HepG2 (cell line): ENCODE data around the gene UROD. TPM values are rescaled to one million over a fixed set of nuclear protein-coding genes. Genes with fewer than 3 reads are reported as not detected.
A peak's percentile ranks its signal among the peaks of the same experiment; 100 is the strongest.

Experiments
- CCDC6 ChIP-seq: sonication (generic); formaldehyde crosslinking; IDR thresholded peaks from 2 replicates; pipeline ENCODE4 v1.8.1; 2022; ENCODE audit warnings: mild to moderate bottlenecking, missing genetic modification reagents, moderate library complexity
- DPF2 ChIP-seq: sonication (generic); formaldehyde crosslinking; IDR thresholded peaks from 2 replicates; pipeline ENCODE4 v1.4.0; 2020; ENCODE audit warnings: mild to moderate bottlenecking, low read depth, missing genetic modification reagents, borderline replicate concordance
- GATAD2A ChIP-seq: IDR thresholded peaks from 2 replicates; pipeline ENCODE4 v1.6.1; 2016
- RBM22 ChIP-seq: fragments of 200-400 bp; formaldehyde crosslinking; optimal IDR thresholded peaks from 2 replicates; pipeline ENCODE3; 2017; ENCODE audit warnings: mild to moderate bottlenecking, low read length, moderate library complexity
- SAP130 ChIP-seq: IDR thresholded peaks from 2 replicates; pipeline ENCODE4 v1.6.1; 2016; ENCODE audit warnings: low read depth
- SIN3B ChIP-seq: fragments of 150-350 bp; IDR thresholded peaks from 2 replicates; pipeline ENCODE4 v1.6.1; 2014; ENCODE audit warnings: low read length
- YY1 ChIP-seq: IDR thresholded peaks from 2 replicates; pipeline ENCODE4 v1.6.1; 2011; ENCODE audit warnings: low read length, low read depth, moderate library complexity, mild to moderate bottlenecking; ENCODE audit not compliant: insufficient read depth, insufficient replicate concordance
- ZFP1 ChIP-seq: IDR thresholded peaks from 2 replicates; pipeline ENCODE4 v1.6.1; 2016
- ZFP90 ChIP-seq: sonication (generic); formaldehyde crosslinking; IDR thresholded peaks from 2 replicates; pipeline ENCODE4 v1.8.0; 2022; ENCODE audit warnings: missing genetic modification reagents, mild to moderate bottlenecking, inconsistent platforms, borderline replicate concordance
- ZNF567 ChIP-seq: sonication (generic); formaldehyde crosslinking; IDR thresholded peaks from 2 replicates; pipeline ENCODE4 v1.8.1; 2023; ENCODE audit warnings: mild to moderate bottlenecking, missing genetic modification reagents, borderline replicate concordance
- ZNF670 ChIP-seq: sonication (generic); formaldehyde crosslinking; IDR thresholded peaks from 2 replicates; pipeline ENCODE4 v1.8.0; 2022; ENCODE audit warnings: mild to moderate bottlenecking, missing genetic modification reagents, borderline replicate concordance
- polyA plus RNA-seq, 8 experiments: library from polyadenylated mRNA; depleted of rRNA in 3 of 8; stranded (reverse) in 7 of 8; unstranded in 1 of 8; fragments of >200 nt; fragmentation: Illumina TruSeq in 4 of 8; extraction: Trizol in 4 of 8; gene quantifications; 2 replicates each; pipeline versions ENCODE4 v1.2.1 to v1.2.3, GENCODE V29; 2011 to 2016; ENCODE audit warnings: low read depth in 4 of 8, missing spikeins in 1 of 8, mixed read lengths in 1 of 8; ENCODE audit not compliant: insufficient read depth in 1 of 8
- total RNA-seq, 5 experiments: library from RNA; depleted of rRNA; stranded (reverse); fragments of >200 nt; fragmentation: Illumina TruSeq; extraction: Trizol; gene quantifications; 2 replicates each; pipeline ENCODE4 v1.2.3, GENCODE V29; 2016; ENCODE audit warnings: low read depth in 1 of 5
- TF ChIP-seq, protein P1 (sequence below): sonication (generic); formaldehyde crosslinking; IDR thresholded peaks from 2 replicates; pipeline ENCODE4 v1.4.0; 2020; ENCODE audit warnings: missing genetic modification reagents
- TF ChIP-seq, protein P2 (sequence below): IDR thresholded peaks from 2 replicates; pipeline ENCODE4 v1.6.1; 2012; ENCODE audit warnings: low read length, improper control_type of control experiment
- TF ChIP-seq, protein P3 (sequence below): sonication (generic); formaldehyde crosslinking; IDR thresholded peaks from 2 replicates; pipeline ENCODE4 v1.5.0; 2020; ENCODE audit warnings: mild to moderate bottlenecking, missing genetic modification reagents, borderline replicate concordance
- TF ChIP-seq, protein P4 (sequence below): sonication (generic); formaldehyde crosslinking; conservative IDR thresholded peaks from 2 replicates; pipeline ENCODE4 v1.4.0; 2020; ENCODE audit warnings: mild to moderate bottlenecking, missing genetic modification reagents, moderate library complexity

The UROD gene
- total and polyA plus RNA-seq, 2 of the 13 experiments (the other 11 are each of a cell fraction or from before 2014, with no cell fraction given), result 162 to 171 TPM

DNA sequence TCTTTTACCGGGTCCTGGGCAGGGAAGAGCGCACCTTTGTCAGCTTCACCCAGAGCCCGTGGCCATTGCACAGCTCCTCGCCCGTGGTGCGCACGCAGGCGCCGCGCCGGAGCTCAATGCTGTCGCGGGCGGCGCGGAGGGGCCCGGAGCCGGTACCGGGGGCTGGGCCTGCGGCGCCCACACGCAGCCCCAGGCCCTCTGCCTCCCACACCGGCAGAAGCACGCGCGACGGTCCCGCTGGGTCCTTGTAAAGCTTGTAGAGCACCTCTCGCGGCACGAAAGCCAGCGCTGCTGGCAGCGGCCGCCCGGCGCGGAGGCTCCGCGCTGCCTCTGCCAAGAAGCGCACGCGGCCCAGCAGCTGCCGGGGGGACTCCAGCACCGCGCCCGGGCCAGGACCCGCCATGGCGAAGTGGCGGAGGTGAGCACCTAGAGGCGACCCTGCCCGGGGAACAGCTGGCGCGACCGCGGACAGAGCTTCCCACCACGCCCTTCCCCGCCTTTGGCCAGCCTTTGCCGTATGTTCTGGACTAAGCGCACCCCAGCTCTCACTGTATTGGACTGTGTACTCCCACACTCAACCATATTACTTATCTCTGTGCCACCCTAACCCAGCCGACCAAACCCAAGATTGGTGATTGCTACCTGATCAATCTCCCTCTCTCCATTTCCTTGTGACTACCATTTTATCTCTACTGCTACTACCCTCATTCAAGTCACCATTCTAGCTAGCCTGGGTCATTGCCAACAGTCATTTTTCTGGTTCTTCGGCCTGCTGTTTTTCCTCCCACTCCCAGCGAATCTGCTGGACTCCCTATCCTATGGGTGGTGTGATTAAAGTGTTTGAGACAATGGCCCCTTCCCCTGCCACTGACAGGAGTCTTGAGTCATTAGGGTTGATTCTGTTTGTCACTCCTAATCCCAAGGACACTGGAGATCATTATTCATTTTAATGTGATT lies 921 bp upstream of the UROD start, which contains the start of gene HECTD3 (continued):
- TF ChIP-seq, protein P1, sequence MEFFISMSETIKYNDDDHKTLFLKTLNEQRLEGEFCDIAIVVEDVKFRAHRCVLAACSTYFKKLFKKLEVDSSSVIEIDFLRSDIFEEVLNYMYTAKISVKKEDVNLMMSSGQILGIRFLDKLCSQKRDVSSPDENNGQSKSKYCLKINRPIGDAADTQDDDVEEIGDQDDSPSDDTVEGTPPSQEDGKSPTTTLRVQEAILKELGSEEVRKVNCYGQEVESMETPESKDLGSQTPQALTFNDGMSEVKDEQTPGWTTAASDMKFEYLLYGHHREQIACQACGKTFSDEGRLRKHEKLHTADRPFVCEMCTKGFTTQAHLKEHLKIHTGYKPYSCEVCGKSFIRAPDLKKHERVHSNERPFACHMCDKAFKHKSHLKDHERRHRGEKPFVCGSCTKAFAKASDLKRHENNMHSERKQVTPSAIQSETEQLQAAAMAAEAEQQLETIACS (CRISPR knock-in tag), result no peak
- peak; percentile 46 for TF ChIP-seq RBM22
- peak; percentile 97 for TF ChIP-seq SAP130 (CRISPR knock-in tag)
- TF ChIP-seq YY1, result peak; percentile 83
- TF ChIP-seq, protein P2, sequence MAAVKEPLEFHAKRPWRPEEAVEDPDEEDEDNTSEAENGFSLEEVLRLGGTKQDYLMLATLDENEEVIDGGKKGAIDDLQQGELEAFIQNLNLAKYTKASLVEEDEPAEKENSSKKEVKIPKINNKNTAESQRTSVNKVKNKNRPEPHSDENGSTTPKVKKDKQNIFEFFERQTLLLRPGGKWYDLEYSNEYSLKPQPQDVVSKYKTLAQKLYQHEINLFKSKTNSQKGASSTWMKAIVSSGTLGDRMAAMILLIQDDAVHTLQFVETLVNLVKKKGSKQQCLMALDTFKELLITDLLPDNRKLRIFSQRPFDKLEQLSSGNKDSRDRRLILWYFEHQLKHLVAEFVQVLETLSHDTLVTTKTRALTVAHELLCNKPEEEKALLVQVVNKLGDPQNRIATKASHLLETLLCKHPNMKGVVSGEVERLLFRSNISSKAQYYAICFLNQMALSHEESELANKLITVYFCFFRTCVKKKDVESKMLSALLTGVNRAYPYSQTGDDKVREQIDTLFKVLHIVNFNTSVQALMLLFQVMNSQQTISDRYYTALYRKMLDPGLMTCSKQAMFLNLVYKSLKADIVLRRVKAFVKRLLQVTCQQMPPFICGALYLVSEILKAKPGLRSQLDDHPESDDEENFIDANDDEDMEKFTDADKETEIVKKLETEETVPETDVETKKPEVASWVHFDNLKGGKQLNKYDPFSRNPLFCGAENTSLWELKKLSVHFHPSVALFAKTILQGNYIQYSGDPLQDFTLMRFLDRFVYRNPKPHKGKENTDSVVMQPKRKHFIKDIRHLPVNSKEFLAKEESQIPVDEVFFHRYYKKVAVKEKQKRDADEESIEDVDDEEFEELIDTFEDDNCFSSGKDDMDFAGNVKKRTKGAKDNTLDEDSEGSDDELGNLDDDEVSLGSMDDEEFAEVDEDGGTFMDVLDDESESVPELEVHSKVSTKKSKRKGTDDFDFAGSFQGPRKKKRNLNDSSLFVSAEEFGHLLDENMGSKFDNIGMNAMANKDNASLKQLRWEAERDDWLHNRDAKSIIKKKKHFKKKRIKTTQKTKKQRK, result no peak
- TF ChIP-seq DPF2 (CRISPR knock-in tag), result no peak
- TF ChIP-seq GATAD2A (CRISPR knock-in tag), result no peak
- TF ChIP-seq ZFP90, result peak; percentile 42; the same call in 1 of the 2 replicates
- TF ChIP-seq, protein P3, sequence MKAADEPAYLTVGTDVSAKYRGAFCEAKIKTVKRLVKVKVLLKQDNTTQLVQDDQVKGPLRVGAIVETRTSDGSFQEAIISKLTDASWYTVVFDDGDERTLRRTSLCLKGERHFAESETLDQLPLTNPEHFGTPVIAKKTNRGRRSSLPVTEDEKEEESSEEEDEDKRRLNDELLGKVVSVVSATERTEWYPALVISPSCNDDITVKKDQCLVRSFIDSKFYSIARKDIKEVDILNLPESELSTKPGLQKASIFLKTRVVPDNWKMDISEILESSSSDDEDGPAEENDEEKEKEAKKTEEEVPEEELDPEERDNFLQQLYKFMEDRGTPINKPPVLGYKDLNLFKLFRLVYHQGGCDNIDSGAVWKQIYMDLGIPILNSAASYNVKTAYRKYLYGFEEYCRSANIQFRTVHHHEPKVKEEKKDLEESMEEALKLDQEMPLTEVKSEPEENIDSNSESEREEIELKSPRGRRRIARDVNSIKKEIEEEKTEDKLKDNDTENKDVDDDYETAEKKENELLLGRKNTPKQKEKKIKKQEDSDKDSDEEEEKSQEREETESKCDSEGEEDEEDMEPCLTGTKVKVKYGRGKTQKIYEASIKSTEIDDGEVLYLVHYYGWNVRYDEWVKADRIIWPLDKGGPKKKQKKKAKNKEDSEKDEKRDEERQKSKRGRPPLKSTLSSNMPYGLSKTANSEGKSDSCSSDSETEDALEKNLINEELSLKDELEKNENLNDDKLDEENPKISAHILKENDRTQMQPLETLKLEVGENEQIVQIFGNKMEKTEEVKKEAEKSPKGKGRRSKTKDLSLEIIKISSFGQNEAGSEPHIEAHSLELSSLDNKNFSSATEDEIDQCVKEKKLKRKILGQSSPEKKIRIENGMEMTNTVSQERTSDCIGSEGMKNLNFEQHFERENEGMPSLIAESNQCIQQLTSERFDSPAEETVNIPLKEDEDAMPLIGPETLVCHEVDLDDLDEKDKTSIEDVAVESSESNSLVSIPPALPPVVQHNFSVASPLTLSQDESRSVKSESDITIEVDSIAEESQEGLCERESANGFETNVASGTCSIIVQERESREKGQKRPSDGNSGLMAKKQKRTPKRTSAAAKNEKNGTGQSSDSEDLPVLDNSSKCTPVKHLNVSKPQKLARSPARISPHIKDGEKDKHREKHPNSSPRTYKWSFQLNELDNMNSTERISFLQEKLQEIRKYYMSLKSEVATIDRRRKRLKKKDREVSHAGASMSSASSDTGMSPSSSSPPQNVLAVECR, result peak; percentile 93
- no peak for TF ChIP-seq ZNF567 (CRISPR knock-in tag)
- no peak for TF ChIP-seq CCDC6 (CRISPR knock-in tag)
- no peak for TF ChIP-seq ZNF670 (CRISPR knock-in tag)
- TF ChIP-seq ZFP1, result no peak
- TF ChIP-seq, protein P4, sequence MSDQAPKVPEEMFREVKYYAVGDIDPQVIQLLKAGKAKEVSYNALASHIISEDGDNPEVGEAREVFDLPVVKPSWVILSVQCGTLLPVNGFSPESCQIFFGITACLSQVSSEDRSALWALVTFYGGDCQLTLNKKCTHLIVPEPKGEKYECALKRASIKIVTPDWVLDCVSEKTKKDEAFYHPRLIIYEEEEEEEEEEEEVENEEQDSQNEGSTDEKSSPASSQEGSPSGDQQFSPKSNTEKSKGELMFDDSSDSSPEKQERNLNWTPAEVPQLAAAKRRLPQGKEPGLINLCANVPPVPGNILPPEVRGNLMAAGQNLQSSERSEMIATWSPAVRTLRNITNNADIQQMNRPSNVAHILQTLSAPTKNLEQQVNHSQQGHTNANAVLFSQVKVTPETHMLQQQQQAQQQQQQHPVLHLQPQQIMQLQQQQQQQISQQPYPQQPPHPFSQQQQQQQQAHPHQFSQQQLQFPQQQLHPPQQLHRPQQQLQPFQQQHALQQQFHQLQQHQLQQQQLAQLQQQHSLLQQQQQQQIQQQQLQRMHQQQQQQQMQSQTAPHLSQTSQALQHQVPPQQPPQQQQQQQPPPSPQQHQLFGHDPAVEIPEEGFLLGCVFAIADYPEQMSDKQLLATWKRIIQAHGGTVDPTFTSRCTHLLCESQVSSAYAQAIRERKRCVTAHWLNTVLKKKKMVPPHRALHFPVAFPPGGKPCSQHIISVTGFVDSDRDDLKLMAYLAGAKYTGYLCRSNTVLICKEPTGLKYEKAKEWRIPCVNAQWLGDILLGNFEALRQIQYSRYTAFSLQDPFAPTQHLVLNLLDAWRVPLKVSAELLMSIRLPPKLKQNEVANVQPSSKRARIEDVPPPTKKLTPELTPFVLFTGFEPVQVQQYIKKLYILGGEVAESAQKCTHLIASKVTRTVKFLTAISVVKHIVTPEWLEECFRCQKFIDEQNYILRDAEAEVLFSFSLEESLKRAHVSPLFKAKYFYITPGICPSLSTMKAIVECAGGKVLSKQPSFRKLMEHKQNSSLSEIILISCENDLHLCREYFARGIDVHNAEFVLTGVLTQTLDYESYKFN (CRISPR knock-in tag), result 0 out of 2 replicates have a peak, but pooled peaks have one; percentile 14
- TF ChIP-seq SIN3B, result 0 out of 2 replicates have a peak, but pooled peaks have one; percentile 22
